Measurements from ENCODE around the gene IL17RA. TPM values are rescaled to one million over a fixed set of nuclear protein-coding genes. Genes with fewer than 3 reads are reported as not detected.

Gene IL17RA
- total and polyA plus RNA-seq, 2 of the 4 experiments (the other 2 are of a cell fraction) = 5.2 to 15.3 TPM

GRCh38 chr22:17140826-17141766, 56.3 kb downstream of the IL17RA start (continued):
- TF ChIP-seq RAD21 (IDR thresholded peaks at IDR 0.05; ENCODE audit: low read length) = no peak

- H2BK15ac ChIP-seq (ENCODE audit: low read depth, low read length) = no peak overlapping the region
- no peak overlapping the region for H3K4me2 ChIP-seq (ENCODE audit: low read depth, low read length)
- dilution Hi-C loops (cut with HindIII; ENCODE audit: low sequenced_read_pairs, unreplicated experiment) = no loop called here
- 83% methylated on average over 1 of the region's 9 CpGs; no CpG with 5 or more reads in 1 of the 2 experiments for WGBS, 2 experiments (ENCODE audit: extremely low coverage in 2 of 2, insufficient read length in 1 of 2)
- H3K9me3 ChIP-seq (ENCODE audit: control insufficient read depth, insufficient read depth, low read length) = no peaks in the 10 kb centered on the region
- no peaks in the 10 kb centered on the region for H3K4me1 ChIP-seq (ENCODE audit: control insufficient read depth, insufficient read depth, low read length)
- peaks cover 6% of the 10 kb centered on the region; the same call in 1 of the 2 replicates for H4K20me1 ChIP-seq (ENCODE audit: insufficient read depth, low read length)
- intact Hi-C loops (cut with micrococcal nuclease) = no loop called here
- no peak overlapping the region for H4K91ac ChIP-seq (ENCODE audit: insufficient read depth, low read depth, low read length)
- H3K79me1 ChIP-seq (ENCODE audit: low read depth in 1 of 2, low read length in 2 of 2) = peaks cover 4 to 9% of the 10 kb centered on the region in 2 experiments; a peak in 3 of 4 replicates
- TF ChIP-seq MAZ (IDR thresholded peaks at IDR 0.05; ENCODE audit: borderline replicate concordance, low read depth, low read length) = no peak
- TF ChIP-seq RCOR1 (IDR thresholded peaks at IDR 0.05; ENCODE audit: insufficient replicate concordance, low read length) = no peak
- no peak for TF ChIP-seq CHD1 (IDR thresholded peaks at IDR 0.05; ENCODE audit: low read depth, low read length)
- TF ChIP-seq FOS (IDR thresholded peaks at IDR 0.05; ENCODE audit: low read depth, low read length) = no peak
- TF ChIP-seq POLR2A (IDR thresholded peaks at IDR 0.05; ENCODE audit: low read depth, low read length) = no peak
- TF ChIP-seq MAFK (IDR thresholded peaks at IDR 0.05; ENCODE audit: low read depth, low read length) = no peak
- TF ChIP-seq BHLHE40 (IDR thresholded peaks at IDR 0.05; ENCODE audit: low read depth, low read length) = no peak
- no peak for TF ChIP-seq ELK1 (IDR thresholded peaks at IDR 0.05; ENCODE audit: borderline replicate concordance, low read depth, low read length)
- TF ChIP-seq CEBPB (IDR thresholded peaks at IDR 0.05; ENCODE audit: low read depth, low read length) = no peak
- no peaks in the 10 kb centered on the region for H3K27me3 ChIP-seq (ENCODE audit: control insufficient read depth, insufficient read depth, low read length)
- H3K27ac ChIP-seq (ENCODE audit: insufficient read depth, low read length) = no peak overlapping the region
- H3K4me3 ChIP-seq (ENCODE audit: insufficient read depth, low read depth, low read length) = no peak overlapping the region
- DNase-seq (no peak), ATAC-seq (ENCODE audit: low read depth) (no peak)
- POLR2A ChIA-PET (ENCODE audit: unreplicated experiment) = no interaction called here
- H2AFZ ChIP-seq (replicated peaks; ENCODE audit: low read length, poor library complexity) = no peak overlapping the region
- no peak overlapping the region for H4K8ac ChIP-seq (ENCODE audit: low read depth in 2 of 2, low read length in 2 of 2)
- H3K9ac ChIP-seq (ENCODE audit: low read depth, low read length) = no peak overlapping the region
- BruUV-seq (replicated peaks) = no TSS peak
- H3K18ac ChIP-seq (ENCODE audit: low read depth, low read length) = no peak overlapping the region
- no peak overlapping the region for H3K56ac ChIP-seq (ENCODE audit: extremely low read depth, insufficient read depth, low read length)
- no peak overlapping the region for H2AK5ac ChIP-seq (ENCODE audit: low read depth, low read length)
- H3K4ac ChIP-seq (ENCODE audit: low read depth, low read length) = no peak overlapping the region
- H2AK9ac ChIP-seq (replicated peaks; ENCODE audit: low read depth, low read length, poor library complexity) = no peak overlapping the region
- no peak overlapping the region for H3K14ac ChIP-seq (replicated peaks; ENCODE audit: low read depth, low read length)
- peaks cover 36% of the 10 kb centered on the region for H3K36me3 ChIP-seq (ENCODE audit: control insufficient read depth, insufficient read depth, low read length)
- no peak overlapping the region for H4K5ac ChIP-seq (ENCODE audit: low read depth, low read length)
- CTCF ChIA-PET = no interaction called here
- no peak overlapping the region for H2BK120ac ChIP-seq (ENCODE audit: low read depth, low read length)
- H3K23ac ChIP-seq (ENCODE audit: low read depth, low read length) = no peak overlapping the region
- no peak overlapping the region for H2BK5ac ChIP-seq (ENCODE audit: low read depth, low read length, poor library complexity, severe bottlenecking)
- H3K9me1 ChIP-seq (ENCODE audit: insufficient read depth, low read length) = 0 out of 2 replicates have a peak, but pooled peaks cover 5% of the 10 kb centered on the region
- no peak overlapping the region for H2BK20ac ChIP-seq (ENCODE audit: low read depth, low read length)
- in situ Hi-C loops (cut with MboI; ENCODE audit: low sequenced_read_pairs) = no loop called here
Observed at GRCh38 chr22:17143101-17143500, 58.3 kb downstream of the IL17RA start.
